ENCODE results near the gene NMNAT3.

- TF ChIP-seq CTCF (IDR thresholded peaks at IDR 0.05) (no peak), POLR2A (IDR thresholded peaks at IDR 0.05) (no peak)
These were observed 136.9 kb downstream of the NMNAT3 start for GRCh38 chr3:139540651-139541531.

Data from Peyer's patch (tissue), 4 donors.